Heart left ventricle (tissue), 13 donors: Measurements from ENCODE around the gene FGF14.

ENCODE experiments used
- POLR2A ChIP-seq, 2 donors: fragments of 450-650 bp; IDR thresholded peaks; one replicate each; pipeline ENCODE4 v1.6.1; 2017; ENCODE audit warnings: antibody characterized with exemption in 2 of 2, mild to moderate bottlenecking in 2 of 2, moderate library complexity in 2 of 2
- TF ChIP-seq, protein P1 (sequence below), 12 donors: fragments of 200-600 bp; sonication (generic) in 4 of 12; IDR thresholded peaks; one replicate each; pipeline versions ENCODE4 v1.5.0 to v1.8.0; 2018 to 2022; ENCODE audit warnings: antibody characterized with exemption in 12 of 12, mild to moderate bottlenecking in 5 of 12
- donor health status: ischemic (EF 13 %, LVEDD 7.1; RV severe dilation, severe dysfunction).
- donor health status: DM: no; HTN: yes; CAD: no.
- donor health status: DM: no; HTN: no; CAD: no.
- donor health status: ischemic (EF 25% LVEDD 6.9; RV normal size, moderate dysfunction).
- donor health status: ischemic (EF 25% LVEDD 5.7; RV mildly dilated, moderate dysfunction).
- donor health status: ischemic (EF 35%, LVEDD 5.7; RV mildly dilated, moderate dysfunction).
- donor health status: nonischemic (EF 11% LVEDD 7.7; RV severe dilation, severe dysfunction).
- donor health status: DM: yes; HTN: yes; CAD: no.
- donor health status: PGD.
- donor health status: ischemic (EF 29% LVEDD 5.4; RV normal size, mild dysfunction).
- donor health status: nonischemic (EF 23%, LVEDD 6.1; RV moderate dilation, normal function).

DNA sequence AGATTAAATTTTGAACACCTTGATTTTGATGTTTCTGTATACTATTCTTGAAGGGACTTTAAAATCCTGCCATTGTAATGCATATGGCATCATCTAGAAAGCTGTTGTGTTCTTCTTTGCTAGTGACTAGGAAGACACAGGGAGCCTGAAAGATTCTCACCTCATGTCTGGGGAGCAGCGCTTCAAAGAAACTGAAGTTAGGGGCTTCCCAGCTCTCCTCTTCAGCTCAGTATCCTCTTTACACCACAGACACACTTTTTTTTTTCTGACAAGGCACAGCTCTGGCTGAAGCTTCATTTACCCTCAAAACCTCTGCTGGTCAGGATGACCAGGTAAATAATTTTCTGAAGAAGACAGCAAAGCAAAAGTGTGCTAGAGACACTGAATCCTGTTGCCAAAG lies 693.7 kb downstream of the FGF14 start:
- no peak for TF ChIP-seq POLR2A (IDR thresholded peaks at IDR 0.05)
- TF ChIP-seq, protein P1, sequence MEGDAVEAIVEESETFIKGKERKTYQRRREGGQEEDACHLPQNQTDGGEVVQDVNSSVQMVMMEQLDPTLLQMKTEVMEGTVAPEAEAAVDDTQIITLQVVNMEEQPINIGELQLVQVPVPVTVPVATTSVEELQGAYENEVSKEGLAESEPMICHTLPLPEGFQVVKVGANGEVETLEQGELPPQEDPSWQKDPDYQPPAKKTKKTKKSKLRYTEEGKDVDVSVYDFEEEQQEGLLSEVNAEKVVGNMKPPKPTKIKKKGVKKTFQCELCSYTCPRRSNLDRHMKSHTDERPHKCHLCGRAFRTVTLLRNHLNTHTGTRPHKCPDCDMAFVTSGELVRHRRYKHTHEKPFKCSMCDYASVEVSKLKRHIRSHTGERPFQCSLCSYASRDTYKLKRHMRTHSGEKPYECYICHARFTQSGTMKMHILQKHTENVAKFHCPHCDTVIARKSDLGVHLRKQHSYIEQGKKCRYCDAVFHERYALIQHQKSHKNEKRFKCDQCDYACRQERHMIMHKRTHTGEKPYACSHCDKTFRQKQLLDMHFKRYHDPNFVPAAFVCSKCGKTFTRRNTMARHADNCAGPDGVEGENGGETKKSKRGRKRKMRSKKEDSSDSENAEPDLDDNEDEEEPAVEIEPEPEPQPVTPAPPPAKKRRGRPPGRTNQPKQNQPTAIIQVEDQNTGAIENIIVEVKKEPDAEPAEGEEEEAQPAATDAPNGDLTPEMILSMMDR (IDR thresholded peaks at IDR 0.05): no peak
